GM12892 (cell line): ENCODE measurements around the gene PRDX3.

Experiments
- POLR2A ChIP-seq: IDR thresholded peaks from 2 replicates; pipeline ENCODE4 v1.6.1; 2011; ENCODE audit warnings: low read depth, low read length, control low read depth
- TAF1 ChIP-seq: IDR thresholded peaks from 2 replicates; pipeline ENCODE4 v1.6.1; 2011; ENCODE audit warnings: low read depth, mild to moderate bottlenecking, control low read depth, low read length, borderline replicate concordance

- no peak for TF ChIP-seq TAF1
- no peak for TF ChIP-seq POLR2A
These were observed 45.9 kb downstream of the PRDX3 start for GRCh38 chr10:119132521-119133345.
